ENCODE measurements around the gene GRM7. TPM values are rescaled to one million over a fixed set of nuclear protein-coding genes. Genes with fewer than 3 reads are reported as not detected.

GRM7 gene
- total RNA-seq, 1 donor from 2014 or later, result 0.80 TPM

- Mint-ChIP-seq H3K4me1 (no peaks in the 10 kb centered on the region), H3K27ac (no peak overlapping the region), H3K9me3 (peaks cover 6% of the 10 kb centered on the region), H3K27me3 (ENCODE audit: insufficient read depth, low read depth) (peaks cover 6% of the 10 kb centered on the region), H3K36me3 (no peaks in the 10 kb centered on the region), H3K4me3 (no peak overlapping the region)
- Histone ChIP-seq H3K79me2 (ENCODE audit: low read depth) (no peaks in the 10 kb centered on the region), H3K4me1 (no peaks in the 10 kb centered on the region), H3K9me3 (ENCODE audit: low read depth) (no peaks in the 10 kb centered on the region), H4K20me1 (ENCODE audit: low read depth) (no peaks in the 10 kb centered on the region), H3K36me3 (no peaks in the 10 kb centered on the region), H3K4me2 (no peak overlapping the region), H3K27ac (no peak overlapping the region), H2AFZ (replicated peaks) (no peak overlapping the region), H3K4me3 (no peak overlapping the region), H3F3A (ENCODE audit: low read depth) (no peaks in the 10 kb centered on the region), H3K27me3 (no peaks in the 10 kb centered on the region), H3K9ac (no peak overlapping the region)
- DNase-seq (ENCODE audit: low spot score), result no peak
- TF ChIP-seq EZH2phosphoT487 (IDR thresholded peaks at IDR 0.05), result no peak
- no peak for TF ChIP-seq EZH2 (IDR thresholded peaks at IDR 0.05)
- no peak for TF ChIP-seq CTCF (IDR thresholded peaks at IDR 0.05)
Measured at GRCh38 chr3:7333125-7333524, 472.2 kb downstream of the GRM7 start.

- H3F3A ChIP-seq (ENCODE audit: low read depth), result no peaks in the 10 kb centered on the region
- H2AFZ ChIP-seq (replicated peaks), result no peak overlapping the region
- peaks cover 9% of the 10 kb centered on the region for H3K9me3 Mint-ChIP-seq
Measured at GRCh38 chr3:7340795-7341194, 479.9 kb downstream of the GRM7 start.

GRCh38 chr3:7346364-7346763 lies 485.4 kb downstream of the GRM7 start:
- Histone ChIP-seq H3K27ac (no peak overlapping the region), H3F3A (ENCODE audit: low read depth) (no peaks in the 10 kb centered on the region), H3K9ac (no peak overlapping the region), H3K36me3 (no peaks in the 10 kb centered on the region), H3K4me1 (no peaks in the 10 kb centered on the region), H3K79me2 (ENCODE audit: low read depth) (no peaks in the 10 kb centered on the region), H4K20me1 (ENCODE audit: low read depth) (no peaks in the 10 kb centered on the region), H3K9me3 (ENCODE audit: low read depth) (no peaks in the 10 kb centered on the region), H2AFZ (replicated peaks) (no peak overlapping the region), H3K27me3 (no peaks in the 10 kb centered on the region), H3K4me3 (no peak overlapping the region), H3K4me2 (no peak overlapping the region)
- H3K4me1 Mint-ChIP-seq, result no peaks in the 10 kb centered on the region
- H3K27me3 Mint-ChIP-seq (ENCODE audit: insufficient read depth, low read depth), result no peaks in the 10 kb centered on the region
- DNase-seq (ENCODE audit: low spot score), result no peak
- H3K27ac Mint-ChIP-seq, result no peak overlapping the region
- H3K4me3 Mint-ChIP-seq, result no peak overlapping the region
- no peaks in the 10 kb centered on the region for H3K36me3 Mint-ChIP-seq
- no peaks in the 10 kb centered on the region for H3K9me3 Mint-ChIP-seq
- TF ChIP-seq EZH2 (IDR thresholded peaks at IDR 0.05), result no peak
- TF ChIP-seq CTCF (IDR thresholded peaks at IDR 0.05), result no peak
- TF ChIP-seq EZH2phosphoT487 (IDR thresholded peaks at IDR 0.05), result no peak

More at GRCh38 chr3:7340795-7341194, 479.9 kb downstream of the GRM7 start:
- Histone ChIP-seq H3K27me3 (no peaks in the 10 kb centered on the region), H3K36me3 (no peaks in the 10 kb centered on the region), H3K4me1 (no peaks in the 10 kb centered on the region), H3K79me2 (ENCODE audit: low read depth) (no peaks in the 10 kb centered on the region), H3K9me3 (ENCODE audit: low read depth) (no peaks in the 10 kb centered on the region), H4K20me1 (ENCODE audit: low read depth) (no peaks in the 10 kb centered on the region), H3K4me3 (no peak overlapping the region), H3K4me2 (no peak overlapping the region), H3K9ac (no peak overlapping the region), H3K27ac (no peak overlapping the region)
- Mint-ChIP-seq H3K27me3 (ENCODE audit: insufficient read depth, low read depth) (peaks cover 4% of the 10 kb centered on the region), H3K27ac (no peak overlapping the region), H3K4me3 (no peak overlapping the region), H3K4me1 (peaks cover 4% of the 10 kb centered on the region), H3K36me3 (no peaks in the 10 kb centered on the region)
- TF ChIP-seq CTCF (IDR thresholded peaks at IDR 0.05) (no peak), EZH2 (IDR thresholded peaks at IDR 0.05) (no peak), EZH2phosphoT487 (IDR thresholded peaks at IDR 0.05) (no peak)
- no peak for DNase-seq (ENCODE audit: low spot score)

Data from neural progenitor cell (in vitro differentiated cells).